GM18951 (cell line): ENCODE data around the gene NUP133.
"Not testable (repeated sequence)": the region's sequence is repeated elsewhere in the genome, so short reads cannot be mapped to it uniquely, and the experiment has no call there.

Experiments
- POLR2A ChIP-seq: IDR thresholded peaks from 4 replicates; pipeline ENCODE4 v1.6.1; 2011; ENCODE audit warnings: mild to moderate bottlenecking; ENCODE audit not compliant: insufficient read length, insufficient read depth; ENCODE audit errors: extremely low read depth
- in situ Hi-C: fragments of 300-500 bp; cut with MboI; formaldehyde crosslinking; loops from one replicate; pipeline ENCODE4 v1.12.0; 2022; ENCODE audit warnings: low sequenced_read_pairs, mixed read lengths, inconsistent platforms; ENCODE audit not compliant: unreplicated experiment

Gene NUP133

DNA sequence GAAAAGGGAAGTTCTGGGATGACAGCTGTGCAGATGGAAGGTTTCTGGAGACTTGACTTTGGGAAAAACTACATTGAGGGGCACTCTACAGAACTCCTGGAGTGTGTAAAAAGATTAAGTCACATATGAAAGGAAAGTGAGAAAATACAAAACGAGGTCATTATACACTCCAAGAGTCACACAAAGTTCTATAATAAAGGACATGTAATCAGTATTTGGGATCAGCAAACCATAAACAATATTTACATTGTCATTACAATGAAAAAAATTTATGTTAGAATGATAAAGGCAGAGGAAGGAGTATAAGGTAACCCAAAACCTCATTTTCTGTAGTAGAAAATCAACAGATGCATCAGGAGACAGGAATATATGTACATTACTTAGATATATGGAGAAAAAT, 22.8 kb downstream of the NUP133 start:
- no peak for TF ChIP-seq POLR2A
- in situ Hi-C loops, result loop anchor here (10.0 kb wide), 1 partner anchor 221 kb away; no protein-coding TSS in a partner anchor

- in situ Hi-C loops, result loop anchor here (10.0 kb wide), 1 partner anchor 218 kb away; no protein-coding TSS in a partner anchor
- no peak for TF ChIP-seq POLR2A
Observed at GRCh38 chr1:229482511-229482910, 25.6 kb downstream of the NUP133 start.

- in situ Hi-C loops, result loop anchor here (10.0 kb wide), 1 partner anchor 216 kb away; no protein-coding TSS in a partner anchor
Observed at GRCh38 chr1:229480495-229480894, 27.6 kb downstream of the NUP133 start.

DNA sequence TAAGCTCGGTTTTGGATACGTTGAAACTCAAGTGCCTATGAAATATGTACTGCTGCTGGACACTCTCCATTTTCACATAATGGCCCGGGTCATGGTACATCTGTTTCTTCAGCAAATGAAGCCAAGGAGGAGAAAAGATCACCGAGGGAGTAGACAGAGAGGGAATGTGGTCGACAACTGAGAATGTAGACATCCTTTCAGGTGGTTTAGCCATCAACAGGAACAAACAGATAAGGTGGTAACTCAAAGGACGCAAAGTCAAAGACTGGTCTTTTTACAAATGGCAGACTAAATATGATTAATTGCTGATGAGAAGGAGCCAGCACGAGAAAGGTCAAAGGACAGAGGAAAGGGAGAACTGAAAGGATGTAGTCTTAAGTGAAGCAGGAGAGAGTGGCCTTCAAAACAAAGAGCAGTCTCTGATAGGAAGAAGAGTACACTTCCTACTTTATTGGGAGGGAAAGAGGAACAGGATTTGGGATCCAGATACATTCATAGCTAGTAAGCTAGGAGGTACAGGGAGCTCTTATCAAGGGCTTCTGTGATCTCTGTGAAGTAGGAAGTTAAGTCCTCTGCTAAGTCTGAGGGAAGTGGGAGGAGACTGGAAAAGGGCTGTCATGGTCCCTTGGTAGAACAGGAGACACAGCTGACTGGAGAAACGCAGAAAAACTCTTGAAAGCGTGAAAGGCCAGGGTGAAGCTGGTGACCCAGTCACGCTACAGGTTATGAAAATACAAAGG, 28.3 kb downstream of the NUP133 start:
- no peak for TF ChIP-seq POLR2A
- in situ Hi-C loops, result loop anchor here (10.0 kb wide), 1 partner anchor 215 kb away; no protein-coding TSS in a partner anchor

More at GRCh38 chr1:229480495-229480894, 27.6 kb downstream of the NUP133 start:
- TF ChIP-seq POLR2A, result no peak

DNA sequence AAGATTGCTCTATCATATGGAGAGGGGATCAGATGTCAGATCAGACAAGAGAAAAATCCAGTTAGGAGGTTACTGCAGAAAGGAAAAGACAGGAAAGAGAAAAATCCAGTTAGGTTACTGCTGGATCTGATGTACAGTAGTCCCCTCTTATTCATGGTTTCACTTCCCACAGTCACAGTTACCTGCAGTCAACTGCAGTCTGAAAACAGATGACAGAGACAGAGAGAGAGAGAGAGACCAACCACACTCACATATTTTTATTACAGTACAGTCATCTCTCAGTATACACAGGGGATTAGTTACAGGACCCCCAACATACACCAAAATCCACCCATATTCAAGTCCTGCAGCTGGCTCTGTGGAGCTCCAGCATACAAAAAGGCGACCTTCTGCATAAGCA, 29.3 kb downstream of the NUP133 start:
- in situ Hi-C loops, result no loop called here
- no peak for TF ChIP-seq POLR2A

GRCh38 chr1:229475859-229476258, 32.3 kb downstream of the NUP133 start:
- in situ Hi-C loops, result not testable (repeated sequence)

- in situ Hi-C loops, result no loop called here
- no peak for TF ChIP-seq POLR2A
Observed at GRCh38 chr1:229474509-229474908, 33.6 kb downstream of the NUP133 start.

- TF ChIP-seq POLR2A, result no peak
- in situ Hi-C loops, result no loop called here
Observed at GRCh38 chr1:229471175-229471574, 37.0 kb downstream of the NUP133 start.

DNA sequence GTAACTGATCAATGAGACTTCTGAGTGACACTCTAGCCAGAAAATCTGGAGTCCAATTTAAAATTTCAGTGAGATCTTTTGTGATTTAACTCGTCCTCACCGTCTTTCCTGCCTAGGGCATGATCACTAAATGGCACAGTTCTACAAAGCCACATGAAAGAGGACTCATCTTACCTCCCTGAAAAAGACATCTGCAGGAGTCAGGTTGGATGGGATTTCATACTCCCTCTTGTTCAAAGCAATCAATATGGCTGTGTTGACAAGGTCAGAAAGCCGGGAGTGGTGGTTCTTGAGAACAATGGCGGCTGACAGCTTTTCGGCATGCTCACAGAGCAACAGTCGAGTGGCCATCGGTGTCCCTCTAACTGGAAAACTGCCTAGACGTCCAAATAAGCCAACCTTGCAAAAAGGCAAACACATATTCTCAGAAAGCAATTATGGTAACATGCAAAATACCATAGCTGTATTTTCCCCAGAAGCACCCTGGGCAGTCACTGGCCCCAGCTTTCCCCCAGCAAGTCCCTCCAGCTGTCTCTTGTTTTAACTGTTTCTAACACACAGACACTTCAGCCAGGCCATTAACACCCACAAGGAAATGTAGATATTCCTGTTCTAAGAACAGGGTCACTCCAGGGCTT, 37.6 kb downstream of the NUP133 start:
- in situ Hi-C loops, result no loop called here
- no peak for TF ChIP-seq POLR2A

- in situ Hi-C loops, result no loop called here
- TF ChIP-seq POLR2A, result no peak
Observed at GRCh38 chr1:229466887-229467286, 41.3 kb downstream of the NUP133 start.

GRCh38 chr1:229464672-229465071, 43.5 kb downstream of the NUP133 start:
- in situ Hi-C loops, result no loop called here
- TF ChIP-seq POLR2A, result no peak

DNA sequence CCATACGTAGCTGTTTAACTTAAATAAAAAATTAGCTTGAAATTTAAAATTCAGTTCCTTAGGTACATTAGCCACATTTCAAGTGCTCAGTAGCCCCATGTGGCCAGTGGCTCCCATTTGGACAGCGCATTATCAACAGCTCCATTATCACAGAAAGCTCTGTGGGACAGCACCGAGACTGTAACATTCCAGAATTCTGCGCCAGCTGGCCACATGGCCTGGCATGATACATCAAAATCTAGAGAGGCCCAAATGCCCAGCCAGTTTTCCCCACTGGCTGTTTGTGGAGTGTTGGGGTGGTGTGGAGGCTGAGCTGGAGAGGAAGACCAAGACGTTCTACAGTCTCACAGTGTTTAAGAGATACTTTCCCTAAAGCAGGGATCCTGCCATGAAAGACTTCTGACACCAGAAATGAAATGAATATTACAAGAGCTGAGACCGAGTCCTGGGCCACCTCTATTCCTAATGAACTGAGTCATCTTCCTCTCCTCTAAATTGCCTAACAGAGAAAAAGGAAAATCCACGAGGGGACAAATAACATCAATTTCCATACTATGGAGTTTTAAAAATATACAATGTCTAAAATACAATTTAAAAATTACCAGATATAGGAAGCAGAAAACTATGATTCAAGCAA, 47.0 kb downstream of the NUP133 start:
- in situ Hi-C loops, result no loop called here
- no peak for TF ChIP-seq POLR2A

DNA sequence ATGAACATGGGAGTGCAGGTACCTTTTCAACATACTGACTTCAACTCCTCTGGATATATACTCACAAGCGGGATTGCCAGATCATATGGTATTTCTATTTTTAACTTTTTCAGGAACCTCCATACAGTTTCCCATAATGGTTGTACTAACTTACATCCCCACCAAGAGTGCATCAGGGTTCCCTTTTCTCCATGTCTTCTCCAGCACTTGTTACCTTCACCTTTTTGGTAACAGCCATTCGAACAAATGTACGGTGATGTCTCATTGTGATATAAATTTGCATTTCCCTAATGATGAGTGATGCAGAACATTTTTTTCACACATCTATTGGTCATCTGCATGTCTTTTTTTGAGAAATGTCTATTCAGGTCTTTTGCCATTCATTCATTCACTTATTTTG, 48.3 kb downstream of the NUP133 start:
- in situ Hi-C loops, result no loop called here
- TF ChIP-seq POLR2A, result no peak

- no peak for TF ChIP-seq POLR2A
- in situ Hi-C loops, result no loop called here
Observed at GRCh38 chr1:229457436-229457835, 50.7 kb downstream of the NUP133 start.
